ENCODE measurements around the gene PRR23E. TPM values are rescaled to one million over a fixed set of nuclear protein-coding genes. Genes with fewer than 3 reads are reported as not detected.

Gene PRR23E
- total and polyA plus RNA-seq, 2 donors (not counting 3 experiments of a cell fraction or from before 2014, with no cell fraction given), result not detected

GRCh38 chr3:127203024-127203423, 10.1 kb downstream of the PRR23E start:
- no peaks in the 10 kb centered on the region for H3K4me1 ChIP-seq (ENCODE audit: control insufficient read depth, extremely low read depth, insufficient read depth, low read length)
- H3K27me3 ChIP-seq (ENCODE audit: control insufficient read depth in 2 of 2, insufficient read depth in 2 of 2, low read length in 2 of 2), result no peaks in the 10 kb centered on the region
- no peak overlapping the region for H3K4me2 ChIP-seq (ENCODE audit: insufficient read depth, low read length)
- no peaks in the 10 kb centered on the region for H3K9me1 ChIP-seq (replicated peaks; ENCODE audit: control insufficient read depth, extremely low read depth, insufficient read depth, low read length)
- TF ChIP-seq POLR2AphosphoS5 (IDR thresholded peaks at IDR 0.05; ENCODE audit: insufficient read depth, low read depth, low read length), result no peak
- TF ChIP-seq POLR2A (IDR thresholded peaks at IDR 0.05; ENCODE audit: low read depth, low read length), result no peak
- TF ChIP-seq JUN (IDR thresholded peaks at IDR 0.05; ENCODE audit: borderline replicate concordance, insufficient read depth, insufficient read length, low read depth), result no peak
- TF ChIP-seq FOS (IDR thresholded peaks at IDR 0.05; ENCODE audit: borderline replicate concordance, insufficient read depth, low read length), result no peak
- no peak for TF ChIP-seq MYC (IDR thresholded peaks at IDR 0.05; ENCODE audit: low read depth, low read length)
- TF ChIP-seq EZH2 (IDR thresholded peaks at IDR 0.05; ENCODE audit: borderline replicate concordance, low read depth, low read length, severe bottlenecking), result no peak
- TF ChIP-seq, protein P1, sequence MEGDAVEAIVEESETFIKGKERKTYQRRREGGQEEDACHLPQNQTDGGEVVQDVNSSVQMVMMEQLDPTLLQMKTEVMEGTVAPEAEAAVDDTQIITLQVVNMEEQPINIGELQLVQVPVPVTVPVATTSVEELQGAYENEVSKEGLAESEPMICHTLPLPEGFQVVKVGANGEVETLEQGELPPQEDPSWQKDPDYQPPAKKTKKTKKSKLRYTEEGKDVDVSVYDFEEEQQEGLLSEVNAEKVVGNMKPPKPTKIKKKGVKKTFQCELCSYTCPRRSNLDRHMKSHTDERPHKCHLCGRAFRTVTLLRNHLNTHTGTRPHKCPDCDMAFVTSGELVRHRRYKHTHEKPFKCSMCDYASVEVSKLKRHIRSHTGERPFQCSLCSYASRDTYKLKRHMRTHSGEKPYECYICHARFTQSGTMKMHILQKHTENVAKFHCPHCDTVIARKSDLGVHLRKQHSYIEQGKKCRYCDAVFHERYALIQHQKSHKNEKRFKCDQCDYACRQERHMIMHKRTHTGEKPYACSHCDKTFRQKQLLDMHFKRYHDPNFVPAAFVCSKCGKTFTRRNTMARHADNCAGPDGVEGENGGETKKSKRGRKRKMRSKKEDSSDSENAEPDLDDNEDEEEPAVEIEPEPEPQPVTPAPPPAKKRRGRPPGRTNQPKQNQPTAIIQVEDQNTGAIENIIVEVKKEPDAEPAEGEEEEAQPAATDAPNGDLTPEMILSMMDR (IDR thresholded peaks at IDR 0.05; ENCODE audit: extremely low read depth in 1 of 2, insufficient read depth in 1 of 2, low read depth in 1 of 2, low read length in 2 of 2), result no peak
- TF ChIP-seq, protein P2, sequence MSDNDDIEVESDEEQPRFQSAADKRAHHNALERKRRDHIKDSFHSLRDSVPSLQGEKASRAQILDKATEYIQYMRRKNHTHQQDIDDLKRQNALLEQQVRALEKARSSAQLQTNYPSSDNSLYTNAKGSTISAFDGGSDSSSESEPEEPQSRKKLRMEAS (IDR thresholded peaks at IDR 0.05; ENCODE audit: insufficient read depth, insufficient read length), result no peak
- no peak for TF ChIP-seq GATA2 (IDR thresholded peaks at IDR 0.05; ENCODE audit: insufficient read depth, insufficient read length, low read depth, low read length)
- FAIRE-seq (no peak), DNase-seq (ENCODE audit: low read depth, low spot score) (no peak)
- ChIA-PET CTCF (no interaction called here), POLR2A (no interaction called here)
- no peaks in the 10 kb centered on the region for H3K9me3 ChIP-seq (replicated peaks; ENCODE audit: control insufficient read depth, insufficient read depth, low read length)
- H4K20me1 ChIP-seq (replicated peaks; ENCODE audit: control insufficient read depth, extremely low read depth, insufficient read depth, low read length), result no peaks in the 10 kb centered on the region
- H3K79me2 ChIP-seq (ENCODE audit: control insufficient read depth, insufficient read depth, low read length), result no peaks in the 10 kb centered on the region
- H2AFZ ChIP-seq (ENCODE audit: low read depth, low read length), result no peak overlapping the region
- no peak overlapping the region for H3K9ac ChIP-seq (replicated peaks; ENCODE audit: extremely low read depth, insufficient read depth, low read length)
- H3K36me3 ChIP-seq (ENCODE audit: control insufficient read depth in 2 of 2, extremely low read depth in 1 of 2, insufficient read depth in 2 of 2, low read length in 2 of 2), result no peaks in the 10 kb centered on the region
- intact Hi-C loops (cut with micrococcal nuclease) (no loop called here), dilution Hi-C loops (cut with MboI; ENCODE audit: extremely low pct_ligation_motif_present, low sequenced_read_pairs) (no loop called here)
- no peak overlapping the region for H3K27ac ChIP-seq (ENCODE audit: insufficient read depth, low read depth, low read length)
- H3K4me3 ChIP-seq (replicated peaks in 1 of 3; ENCODE audit: insufficient read depth in 1 of 3, low read depth in 1 of 3, low read length in 3 of 3), result no peak overlapping the region
- no TSS peak for BruUV-seq (replicated peaks)

Measured in endothelial cell of umbilical vein (primary cell).